Gastrocnemius medialis (tissue), 4 donors: Measurements from ENCODE around the gene CHTF18.

Experiments
- POLR2A ChIP-seq, 2 donors: fragments of 450-650 bp; IDR thresholded peaks; one replicate each; pipeline ENCODE4 v1.6.1; 2017; ENCODE audit warnings: antibody characterized with exemption in 2 of 2, mild to moderate bottlenecking in 2 of 2, moderate library complexity in 2 of 2
- TF ChIP-seq, protein P1 (sequence below), 5 experiments: fragments of 450-650 bp in 3 of 5; fragments of 200-600 bp in 2 of 5; sonication (generic) in 2 of 5; IDR thresholded peaks in 4 of 5; conservative IDR thresholded peaks in 1 of 5; 1 replicate in 4 of 5; 2 replicates in 1 of 5; pipeline ENCODE4 v1.5.1; 2016 to 2019; ENCODE audit warnings: antibody characterized with exemption in 5 of 5, mild to moderate bottlenecking in 3 of 5, moderate library complexity in 3 of 5

DNA sequence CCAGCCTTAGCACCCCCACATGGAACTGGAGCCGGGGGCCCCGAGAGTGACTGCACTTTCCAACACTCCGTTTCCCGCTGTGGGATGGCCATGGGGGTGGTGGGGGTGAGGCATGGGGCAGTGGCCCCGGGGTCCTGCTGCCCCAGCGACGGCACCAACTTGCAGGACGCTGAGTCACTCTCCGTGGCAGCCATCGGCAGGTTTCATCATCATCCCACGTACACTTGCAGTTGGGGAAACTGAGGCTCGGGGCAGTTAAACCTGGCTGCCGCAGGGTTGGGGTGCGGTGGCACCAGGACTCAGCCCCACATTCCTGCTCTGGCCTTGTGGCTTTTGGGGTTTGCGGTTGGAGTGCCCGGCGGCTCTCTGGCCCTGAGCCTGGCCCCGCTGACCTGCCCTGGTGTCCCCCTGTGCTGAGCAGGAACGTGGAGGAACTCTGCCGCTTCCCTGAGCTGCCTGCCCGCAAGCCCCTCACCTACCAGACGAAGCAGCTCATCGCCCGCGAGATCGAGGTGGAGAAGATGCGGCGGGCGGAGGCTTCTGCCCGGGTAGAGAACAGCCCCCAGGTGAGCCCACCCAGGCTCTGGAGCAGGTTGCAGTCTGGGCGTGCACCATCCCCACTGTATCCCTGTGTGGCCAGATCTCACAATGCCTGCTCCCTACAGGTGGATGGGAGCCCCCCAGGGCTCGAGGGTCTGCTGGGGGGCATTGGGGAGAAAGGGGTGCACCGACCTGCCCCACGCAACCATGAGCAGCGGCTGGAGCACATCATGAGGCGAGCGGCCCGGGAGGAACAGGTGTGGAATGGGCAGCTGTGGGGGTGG is 8.1 kb downstream of the CHTF18 start:
- TF ChIP-seq, protein P1, sequence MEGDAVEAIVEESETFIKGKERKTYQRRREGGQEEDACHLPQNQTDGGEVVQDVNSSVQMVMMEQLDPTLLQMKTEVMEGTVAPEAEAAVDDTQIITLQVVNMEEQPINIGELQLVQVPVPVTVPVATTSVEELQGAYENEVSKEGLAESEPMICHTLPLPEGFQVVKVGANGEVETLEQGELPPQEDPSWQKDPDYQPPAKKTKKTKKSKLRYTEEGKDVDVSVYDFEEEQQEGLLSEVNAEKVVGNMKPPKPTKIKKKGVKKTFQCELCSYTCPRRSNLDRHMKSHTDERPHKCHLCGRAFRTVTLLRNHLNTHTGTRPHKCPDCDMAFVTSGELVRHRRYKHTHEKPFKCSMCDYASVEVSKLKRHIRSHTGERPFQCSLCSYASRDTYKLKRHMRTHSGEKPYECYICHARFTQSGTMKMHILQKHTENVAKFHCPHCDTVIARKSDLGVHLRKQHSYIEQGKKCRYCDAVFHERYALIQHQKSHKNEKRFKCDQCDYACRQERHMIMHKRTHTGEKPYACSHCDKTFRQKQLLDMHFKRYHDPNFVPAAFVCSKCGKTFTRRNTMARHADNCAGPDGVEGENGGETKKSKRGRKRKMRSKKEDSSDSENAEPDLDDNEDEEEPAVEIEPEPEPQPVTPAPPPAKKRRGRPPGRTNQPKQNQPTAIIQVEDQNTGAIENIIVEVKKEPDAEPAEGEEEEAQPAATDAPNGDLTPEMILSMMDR (IDR thresholded peaks at IDR 0.05 in 4 of 5, conservative IDR thresholded peaks at IDR 0.05 in 1 of 5): no peak
- TF ChIP-seq POLR2A (IDR thresholded peaks at IDR 0.05): no peak
